CD14-positive monocyte (primary cell): Measurements from ENCODE around the gene RRP12. TPM values are rescaled to one million over a fixed set of nuclear protein-coding genes. Genes with fewer than 3 reads are reported as not detected.

Experiments
- DNase-seq, 3 donors: peaks; one replicate each; pipeline ENCODE4 v3.0.0-alpha.2; 2011 to 2022
- H2AFZ ChIP-seq: 2 replicates; pipeline ENCODE4 v1.6.0; 2012; ENCODE audit warnings: mild to moderate bottlenecking, low read depth, low read length, inconsistent platforms; ENCODE audit not compliant: insufficient read depth, poor library complexity, severe bottlenecking
- H3K27ac ChIP-seq, 2 donors: 1 replicate in 1 of 2; 2 replicates in 1 of 2; pipeline ENCODE4 v1.5.1; 2012 to 2013; ENCODE audit warnings: low read length in 2 of 2, control low read depth in 1 of 2, inconsistent platforms in 1 of 2, low read depth in 1 of 2, mild to moderate bottlenecking in 1 of 2
- H3K27me3 ChIP-seq, 2 donors: one replicate each; pipeline versions ENCODE4 v1.6.0 to v1.6.1; 2011 to 2013; ENCODE audit warnings: low read length in 2 of 2; ENCODE audit not compliant: control insufficient read depth in 2 of 2, insufficient read depth in 2 of 2
- H3K36me3 ChIP-seq, 2 donors: replicated peaks in 1 of 2; 1 replicate in 1 of 2; 2 replicates in 1 of 2; pipeline versions ENCODE4 v1.5.1 to v1.6.1; 2012 to 2013; ENCODE audit warnings: low read length in 2 of 2, control low read depth in 1 of 2, inconsistent platforms in 1 of 2, mild to moderate bottlenecking in 1 of 2; ENCODE audit not compliant: insufficient read depth in 2 of 2, control insufficient read depth in 1 of 2
- H3K4me1 ChIP-seq, 2 donors: 1 replicate in 1 of 2; 2 replicates in 1 of 2; pipeline versions ENCODE4 v1.5.1 to v1.6.1; 2012 to 2013; ENCODE audit warnings: low read length in 2 of 2, control low read depth in 1 of 2, inconsistent platforms in 1 of 2, mild to moderate bottlenecking in 1 of 2, moderate library complexity in 1 of 2; ENCODE audit not compliant: insufficient read depth in 2 of 2, control insufficient read depth in 1 of 2
- H3K4me2 ChIP-seq: replicated peaks from 2 replicates; pipeline ENCODE3; 2012; ENCODE audit warnings: low read length, moderate library complexity, mild to moderate bottlenecking; ENCODE audit not compliant: poor library complexity, severe bottlenecking; ENCODE audit errors: extremely low read depth
- H3K4me3 ChIP-seq, 3 experiments: fragments of 200-600 bp in 1 of 3; sonication (generic) in 1 of 3; replicated peaks in 1 of 3; 1 replicate in 2 of 3; 2 replicates in 1 of 3; pipeline ENCODE4 v1.5.1; 2011 to 2013; ENCODE audit warnings: low read length in 3 of 3, mild to moderate bottlenecking in 3 of 3, control low read depth in 2 of 3, low read depth in 2 of 3, inconsistent platforms in 1 of 3, moderate library complexity in 1 of 3
- H3K79me2 ChIP-seq: 2 replicates; pipeline ENCODE4 v1.6.0; 2012; ENCODE audit warnings: mild to moderate bottlenecking, control low read depth, inconsistent platforms, low read length, moderate library complexity; ENCODE audit not compliant: insufficient read depth
- H3K9ac ChIP-seq: 2 replicates; pipeline ENCODE4 v1.6.0; 2017; ENCODE audit warnings: low read length, mild to moderate bottlenecking; ENCODE audit not compliant: insufficient read depth, poor library complexity, severe bottlenecking
- H3K9me3 ChIP-seq, 2 donors: replicated peaks in 1 of 2; 1 replicate in 1 of 2; 2 replicates in 1 of 2; pipeline versions ENCODE4 v1.5.1 to v1.6.1; 2012 to 2013; ENCODE audit warnings: low read length in 2 of 2, control low read depth in 1 of 2; ENCODE audit not compliant: control insufficient read depth in 1 of 2, insufficient read depth in 1 of 2
- H4K20me1 ChIP-seq: 2 replicates; pipeline ENCODE4 v1.6.0; 2012; ENCODE audit warnings: mild to moderate bottlenecking, low read length, control low read depth, moderate library complexity; ENCODE audit not compliant: insufficient read depth
- H3K27ac Mint-ChIP-seq, 7 donors: one replicate each; pipeline ENCODE4 v1.8.0; 2020; ENCODE audit warnings: mild to moderate bottlenecking in 7 of 7, mixed read lengths in 7 of 7, moderate library complexity in 6 of 7, inconsistent platforms in 2 of 7
- H3K27me3 Mint-ChIP-seq, 3 donors: one replicate each; pipeline ENCODE4 v1.8.0; 2021 to 2022; ENCODE audit warnings: low read depth in 3 of 3, mild to moderate bottlenecking in 3 of 3, mixed read lengths in 3 of 3, moderate library complexity in 3 of 3, inconsistent platforms in 1 of 3
- H3K36me3 Mint-ChIP-seq, 2 donors: one replicate each; pipeline ENCODE4 v1.8.0; 2020; ENCODE audit warnings: mixed read lengths in 2 of 2, inconsistent platforms in 1 of 2, mild to moderate bottlenecking in 1 of 2
- H3K4me1 Mint-ChIP-seq: one replicate; pipeline ENCODE4 v1.8.0; 2020; ENCODE audit warnings: mild to moderate bottlenecking, mixed read lengths
- H3K4me3 Mint-ChIP-seq, 2 donors: one replicate each; pipeline ENCODE4 v1.8.0; 2020; ENCODE audit warnings: mild to moderate bottlenecking in 2 of 2, mixed read lengths in 2 of 2, moderate library complexity in 1 of 2
- H3K9me3 Mint-ChIP-seq, 7 donors: one replicate each; pipeline ENCODE4 v1.8.0; 2020 to 2022; ENCODE audit warnings: mixed read lengths in 7 of 7, mild to moderate bottlenecking in 6 of 7, moderate library complexity in 6 of 7, inconsistent platforms in 2 of 7
- WGBS: methylation state at CpG from one replicate; pipeline ENCODE4 v1.1.5; 2013; ENCODE audit warnings: missing lambda C conversion rate; ENCODE audit not compliant: insufficient coverage; 5-methylcytosine and 5-hydroxymethylcytosine counted together
- intact Hi-C, 2 donors: fragments of 100-400 bp; cut with micrococcal nuclease; formaldehyde crosslinking; loops; one replicate each; pipeline versions ENCODE4 v1.15.0 to v1.15.1; 2023
- polyA plus RNA-seq, 3 donors: library from polyadenylated mRNA; depleted of rRNA in 1 of 3; unstranded in 2 of 3; stranded (reverse) in 1 of 3; fragments of 300-500 nt in 2 of 3; fragments of >200 nt in 1 of 3; fragmentation: Illumina TruSeq in 2 of 3; gene quantifications; 1 replicate in 2 of 3; 2 replicates in 1 of 3; pipeline ENCODE4 v1.2.3, GENCODE V29; 2012 to 2021
- TF ChIP-seq, protein P1 (sequence below): fragments of 200-600 bp; IDR thresholded peaks from one replicate; pipeline ENCODE4 v1.8.0; 2022; ENCODE audit warnings: antibody characterized with exemption, mild to moderate bottlenecking

The RRP12 gene
- polyA plus RNA-seq, 3 donors, result 31.0 to 98.7 (median 44.3) TPM

DNA sequence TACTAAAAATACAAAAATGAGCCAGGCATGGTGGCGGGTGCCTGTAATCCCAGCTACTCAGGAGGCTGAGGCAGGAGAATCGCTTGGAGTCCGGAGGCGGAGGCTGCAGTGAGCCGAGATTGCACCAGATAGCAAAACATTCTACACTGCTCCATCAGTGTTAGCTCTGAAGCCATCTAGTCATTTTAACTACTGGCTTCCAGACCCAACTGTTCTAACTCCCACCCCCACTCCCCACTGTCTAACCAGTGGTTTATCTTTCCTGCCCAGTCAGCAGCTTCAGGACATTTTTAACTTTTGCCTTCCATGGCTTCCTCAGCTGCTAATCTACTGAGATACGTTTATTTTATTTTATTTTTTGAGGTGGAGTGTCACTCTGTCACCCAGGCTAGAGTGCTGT is 88.2 kb downstream of the RRP12 start:
- Mint-ChIP-seq H3K4me3 (no peak overlapping the region), H3K36me3 (peaks cover 0 to 3% of the 10 kb centered on the region in 2 donors), H3K27me3 (peaks cover 0 to 3% (median 2%) of the 10 kb centered on the region in 3 donors), H3K27ac (no peak overlapping the region), H3K9me3 (peaks cover 0 to 6% (median 0%) of the 10 kb centered on the region in 7 donors), H3K4me1 (peaks cover 55% of the 10 kb centered on the region)
- DNase-seq, result no peak
- H3K79me2 ChIP-seq, result peaks cover 8% of the 10 kb centered on the region
- 100% methylated on average over 4 of the region's 6 CpGs for WGBS
- H3K4me2 ChIP-seq, result no peak overlapping the region
- no peak overlapping the region for H3K9ac ChIP-seq
- H3K4me3 ChIP-seq, result no peak overlapping the region
- no peaks in the 10 kb centered on the region for H3K36me3 ChIP-seq
- H3K27me3 ChIP-seq, result no peaks in the 10 kb centered on the region
- TF ChIP-seq, protein P1, sequence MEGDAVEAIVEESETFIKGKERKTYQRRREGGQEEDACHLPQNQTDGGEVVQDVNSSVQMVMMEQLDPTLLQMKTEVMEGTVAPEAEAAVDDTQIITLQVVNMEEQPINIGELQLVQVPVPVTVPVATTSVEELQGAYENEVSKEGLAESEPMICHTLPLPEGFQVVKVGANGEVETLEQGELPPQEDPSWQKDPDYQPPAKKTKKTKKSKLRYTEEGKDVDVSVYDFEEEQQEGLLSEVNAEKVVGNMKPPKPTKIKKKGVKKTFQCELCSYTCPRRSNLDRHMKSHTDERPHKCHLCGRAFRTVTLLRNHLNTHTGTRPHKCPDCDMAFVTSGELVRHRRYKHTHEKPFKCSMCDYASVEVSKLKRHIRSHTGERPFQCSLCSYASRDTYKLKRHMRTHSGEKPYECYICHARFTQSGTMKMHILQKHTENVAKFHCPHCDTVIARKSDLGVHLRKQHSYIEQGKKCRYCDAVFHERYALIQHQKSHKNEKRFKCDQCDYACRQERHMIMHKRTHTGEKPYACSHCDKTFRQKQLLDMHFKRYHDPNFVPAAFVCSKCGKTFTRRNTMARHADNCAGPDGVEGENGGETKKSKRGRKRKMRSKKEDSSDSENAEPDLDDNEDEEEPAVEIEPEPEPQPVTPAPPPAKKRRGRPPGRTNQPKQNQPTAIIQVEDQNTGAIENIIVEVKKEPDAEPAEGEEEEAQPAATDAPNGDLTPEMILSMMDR, result no peak
- H3K27ac ChIP-seq, result no peak overlapping the region
- H4K20me1 ChIP-seq, result no peaks in the 10 kb centered on the region
- no peak overlapping the region for H2AFZ ChIP-seq
- H3K4me1 ChIP-seq, result peaks cover 41 to 51% of the 10 kb centered on the region in 2 donors
- intact Hi-C loops, result no loop called here
- no peaks in the 10 kb centered on the region for H3K9me3 ChIP-seq

DNA sequence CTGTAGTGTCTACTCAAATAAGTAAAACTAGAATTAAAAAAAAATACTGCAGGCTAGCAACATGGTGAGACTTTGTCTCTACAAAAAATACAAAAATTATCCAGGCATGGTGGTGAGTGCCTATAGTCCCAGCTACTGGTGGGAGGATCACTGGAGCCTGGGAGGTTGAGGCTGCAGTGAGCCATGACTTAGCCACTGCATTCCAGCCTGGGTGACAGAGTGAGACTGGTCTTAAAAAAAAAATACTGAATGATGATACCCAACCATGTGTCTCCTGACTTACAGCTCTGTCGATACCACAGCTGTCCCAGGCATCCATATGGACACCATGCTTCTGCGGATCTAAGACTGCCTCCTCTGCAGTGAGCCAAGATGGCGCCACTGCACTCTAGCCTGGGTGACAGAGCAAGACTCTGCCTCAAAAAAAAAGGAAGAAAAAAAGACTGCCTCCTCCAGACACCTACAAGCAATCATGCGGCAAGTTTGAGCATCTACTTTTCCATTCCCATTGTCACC is 90.0 kb downstream of the RRP12 start:
- no peaks in the 10 kb centered on the region for H3K79me2 ChIP-seq
- H3K9ac ChIP-seq, result no peak overlapping the region
- H3K9me3 Mint-ChIP-seq, result peaks cover 0 to 4% (median 0%) of the 10 kb centered on the region in 7 donors
- no peaks in the 10 kb centered on the region for H3K27me3 ChIP-seq
- no peak overlapping the region for H3K4me2 ChIP-seq
- intact Hi-C loops, result no loop called here
- peak overlapping the region in 1 of 7 donors; percentile 54 for H3K27ac Mint-ChIP-seq
- no peak for DNase-seq
- no peaks in the 10 kb centered on the region for H3K9me3 ChIP-seq
- no peak overlapping the region for H2AFZ ChIP-seq
- H3K27me3 Mint-ChIP-seq, result peaks cover 0 to 2% (median 2%) of the 10 kb centered on the region in 3 donors
- no peak overlapping the region for H3K27ac ChIP-seq
- H3K4me1 Mint-ChIP-seq, result peaks cover 49% of the 10 kb centered on the region
- TF ChIP-seq, protein P1, result no peak
- WGBS, result 81% methylated on average over 3 of the region's 4 CpGs
- no peaks in the 10 kb centered on the region for H3K36me3 ChIP-seq
- H3K4me3 ChIP-seq, result no peak overlapping the region
- peaks cover 35 to 42% of the 10 kb centered on the region in 2 donors for H3K4me1 ChIP-seq
- H4K20me1 ChIP-seq, result no peaks in the 10 kb centered on the region
- no peak overlapping the region for H3K4me3 Mint-ChIP-seq
- H3K36me3 Mint-ChIP-seq, result peaks cover 0 to 3% of the 10 kb centered on the region in 2 donors
